Measurements from ENCODE around the gene CFAP92.

CFAP92 gene, protein sequence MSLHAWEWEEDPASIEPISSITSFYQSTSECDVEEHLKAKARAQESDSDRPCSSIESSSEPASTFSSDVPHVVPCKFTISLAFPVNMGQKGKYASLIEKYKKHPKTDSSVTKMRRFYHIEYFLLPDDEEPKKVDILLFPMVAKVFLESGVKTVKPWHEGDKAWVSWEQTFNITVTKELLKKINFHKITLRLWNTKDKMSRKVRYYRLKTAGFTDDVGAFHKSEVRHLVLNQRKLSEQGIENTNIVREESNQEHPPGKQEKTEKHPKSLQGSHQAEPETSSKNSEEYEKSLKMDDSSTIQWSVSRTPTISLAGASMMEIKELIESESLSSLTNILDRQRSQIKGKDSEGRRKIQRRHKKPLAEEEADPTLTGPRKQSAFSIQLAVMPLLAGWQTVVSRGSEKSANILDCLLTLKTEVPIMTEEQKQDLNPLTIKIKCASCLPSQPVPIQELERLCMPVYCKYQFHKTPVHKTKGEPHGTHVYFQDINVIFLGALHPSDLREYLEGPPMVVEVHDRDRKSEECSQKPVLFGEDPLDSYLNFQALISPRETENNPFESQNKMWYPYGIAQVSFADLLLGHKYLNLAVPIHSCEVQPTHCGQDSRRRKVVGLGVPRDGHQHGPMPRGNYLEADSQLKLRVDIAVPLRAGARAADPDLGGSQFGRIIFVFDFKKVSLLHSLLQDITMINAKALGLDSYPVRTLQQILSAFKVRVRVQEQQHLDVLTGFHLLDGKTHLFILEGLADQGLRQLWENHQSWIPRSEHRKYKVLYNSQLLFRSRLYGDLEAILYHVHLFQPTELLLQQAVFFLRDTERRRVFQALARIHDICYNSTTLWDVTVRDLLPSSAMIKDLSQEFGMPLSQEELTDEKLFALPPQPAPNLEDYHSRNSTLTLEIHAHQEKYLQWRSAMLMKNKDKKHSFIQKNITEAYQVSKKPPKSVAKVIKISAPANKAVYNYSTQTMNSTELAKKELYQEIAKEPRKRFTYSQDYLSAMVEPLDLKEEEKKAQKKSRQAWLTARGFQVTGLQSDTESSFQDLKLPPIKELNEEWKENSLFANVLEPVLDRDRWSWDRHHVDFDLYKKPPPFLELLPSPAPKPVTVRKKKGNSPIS

DNA sequence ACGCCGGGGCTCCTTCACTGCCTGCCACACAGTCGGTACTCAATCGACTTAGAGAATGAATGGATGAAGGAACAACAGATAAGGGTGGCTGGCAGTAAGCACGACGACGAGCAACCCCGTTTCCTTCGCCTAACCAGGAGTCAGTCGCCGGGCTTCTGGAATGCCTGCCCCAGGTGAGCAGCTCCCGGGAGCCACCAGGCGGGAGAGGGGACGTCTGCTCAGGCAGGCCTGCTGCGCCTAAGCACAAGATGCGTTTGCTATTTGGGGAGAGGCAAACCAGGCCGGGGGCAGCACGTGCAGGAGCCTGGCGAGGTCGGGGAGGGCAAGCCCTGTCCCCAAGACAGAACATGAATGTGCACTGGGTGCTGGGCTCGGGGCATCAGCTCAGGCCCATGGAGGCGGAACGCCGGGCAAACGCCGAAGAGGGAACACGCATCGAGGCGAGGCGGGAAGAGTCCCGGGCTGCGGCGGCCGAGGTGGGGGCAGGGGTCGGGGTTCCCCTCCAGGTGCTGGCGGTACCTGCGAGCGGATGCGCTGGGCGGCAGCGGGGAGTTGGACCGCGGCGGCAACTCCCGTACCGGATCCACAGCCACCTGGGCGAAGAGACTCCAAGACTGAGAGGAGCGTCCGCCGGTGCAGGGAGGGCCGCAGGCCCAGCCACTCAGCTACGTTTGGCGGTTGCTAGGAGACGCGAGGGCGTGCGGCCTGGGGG, at the start of gene CFAP92:
CFAP92 (minus strand) TSS at position 616 of the 712 bp plus-strand sequence. CDS start 772 bp downstream, outside the sequence.
- DNase-seq (ENCODE audit: low read depth) = peak; percentile 84

DNA sequence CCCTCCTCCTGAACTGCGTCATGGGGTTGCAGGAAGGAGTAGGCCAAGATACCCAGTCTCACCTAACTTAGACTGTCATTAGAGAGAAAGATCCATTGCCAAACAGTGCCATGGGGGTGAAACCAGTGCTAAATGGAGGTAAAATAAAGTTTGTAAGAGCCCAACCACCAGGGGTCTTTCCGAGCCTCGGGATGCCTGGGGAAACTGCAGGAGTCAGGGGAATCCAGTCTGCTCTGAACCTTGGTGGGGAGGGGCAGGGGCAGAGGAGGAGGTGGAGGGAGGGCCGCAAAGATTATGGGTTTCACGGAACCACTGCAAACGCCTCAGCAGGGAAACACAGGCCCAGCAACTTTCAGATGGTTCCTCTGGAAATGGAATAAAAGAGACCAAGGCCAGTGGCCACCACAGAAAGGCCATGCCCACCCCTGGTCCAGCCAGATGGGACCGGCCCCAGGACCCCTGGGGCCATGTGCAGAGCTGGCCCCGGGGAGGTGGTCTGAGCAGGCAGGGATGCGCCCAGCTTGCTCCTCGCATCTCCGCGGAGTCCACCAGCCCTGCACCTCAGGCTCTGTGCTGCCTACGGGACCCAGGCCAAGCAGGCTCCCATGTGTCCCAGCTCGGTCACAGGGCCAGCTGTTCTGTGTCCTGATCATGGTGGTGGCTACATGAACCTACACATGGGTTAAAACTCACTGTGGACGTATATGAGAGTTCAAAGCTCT, 46.9 kb upstream of the CFAP92 start:
- no peak for DNase-seq (ENCODE audit: low read depth)

DNA sequence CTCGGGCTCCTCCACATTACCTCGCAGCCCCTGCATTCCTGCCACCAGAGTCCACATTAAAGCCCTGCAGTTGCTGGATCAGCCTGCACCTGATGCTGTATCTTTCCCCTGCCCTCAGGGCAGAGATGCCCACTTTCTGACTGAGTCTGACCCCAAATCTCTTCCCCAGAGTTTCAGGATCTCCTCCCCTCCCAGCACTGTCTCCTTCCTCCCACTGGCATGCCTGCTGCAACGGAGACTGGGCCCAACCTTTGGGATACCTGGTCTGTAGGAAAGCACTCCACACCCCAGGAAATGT, 46.1 kb upstream of the CFAP92 start:
- DNase-seq (ENCODE audit: low read depth) = no peak

DNA sequence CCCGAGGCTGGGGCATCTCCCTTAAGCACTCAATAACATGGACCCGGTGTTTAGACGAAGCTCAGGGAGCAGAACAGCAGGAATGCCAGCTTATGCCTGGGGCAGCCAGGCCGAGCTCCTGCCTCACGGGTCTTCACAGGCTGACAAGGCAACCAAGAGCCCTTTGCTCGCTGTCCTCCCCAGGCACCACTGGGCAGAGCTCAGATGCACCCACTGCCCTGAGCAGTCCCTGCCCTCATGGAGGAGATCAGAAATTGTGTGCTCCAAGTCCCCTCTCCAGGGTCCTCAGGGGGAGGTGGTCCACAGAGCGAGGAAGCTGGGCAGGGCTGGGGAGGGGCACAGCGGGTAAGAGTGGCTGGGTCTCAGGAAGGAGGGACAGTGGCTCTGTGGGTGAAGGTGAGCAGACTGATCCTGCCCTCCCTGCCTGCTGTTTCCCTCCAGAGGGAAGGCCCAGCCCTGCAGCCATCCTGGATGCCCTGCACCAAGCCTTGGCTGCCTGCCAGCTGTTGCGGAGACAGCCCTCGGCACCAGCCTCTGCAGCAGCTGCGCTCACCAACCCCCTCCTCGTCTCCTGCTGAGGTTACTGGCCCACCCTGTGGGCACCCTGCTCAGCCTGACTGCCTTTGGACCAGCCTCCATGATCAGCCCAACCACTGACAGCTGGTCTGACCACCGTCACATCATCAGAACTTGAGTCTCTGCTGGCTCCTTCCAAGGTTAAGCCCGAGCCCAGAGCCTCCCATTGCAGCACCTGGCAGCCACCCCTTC, 45.6 kb upstream of the CFAP92 start:
- DNase-seq (ENCODE audit: low read depth) = no peak

DNA sequence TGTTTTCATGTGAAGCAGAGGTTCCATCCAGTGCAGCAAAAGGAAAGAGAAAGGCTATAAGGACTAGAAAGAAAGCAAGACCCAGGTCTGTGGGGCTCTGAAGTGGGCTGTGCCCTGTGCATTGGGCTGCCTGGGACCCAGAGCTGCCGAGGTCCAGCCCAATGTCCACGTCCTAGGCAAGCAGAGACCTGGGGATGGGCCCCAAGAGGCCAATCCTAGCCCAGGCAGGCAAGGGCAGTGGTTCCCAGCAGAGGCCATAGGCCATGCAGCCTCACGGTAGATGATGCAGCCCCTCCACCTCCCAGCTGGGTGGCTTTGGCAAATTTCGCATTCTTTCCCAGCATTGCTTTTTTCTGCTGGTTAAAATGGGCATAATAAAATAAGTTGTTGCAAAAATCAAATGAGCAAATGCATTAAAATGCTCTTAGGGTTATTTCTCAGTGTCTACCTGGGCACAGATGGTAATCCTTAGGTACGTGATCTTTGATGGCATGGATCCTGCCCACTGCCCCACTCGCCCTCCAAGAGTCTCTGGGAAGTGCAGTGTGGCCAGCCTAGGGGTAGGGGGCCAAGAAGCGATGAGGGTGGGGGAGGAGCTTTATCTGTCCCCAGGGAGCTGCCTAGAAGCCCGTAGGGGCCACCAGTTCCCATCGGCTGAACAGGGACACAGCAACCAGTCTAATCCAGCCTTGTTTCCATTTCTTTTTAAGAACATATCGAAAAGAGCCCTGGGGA, 44.4 kb upstream of the CFAP92 start:
- DNase-seq (ENCODE audit: low read depth) = no peak

DNA sequence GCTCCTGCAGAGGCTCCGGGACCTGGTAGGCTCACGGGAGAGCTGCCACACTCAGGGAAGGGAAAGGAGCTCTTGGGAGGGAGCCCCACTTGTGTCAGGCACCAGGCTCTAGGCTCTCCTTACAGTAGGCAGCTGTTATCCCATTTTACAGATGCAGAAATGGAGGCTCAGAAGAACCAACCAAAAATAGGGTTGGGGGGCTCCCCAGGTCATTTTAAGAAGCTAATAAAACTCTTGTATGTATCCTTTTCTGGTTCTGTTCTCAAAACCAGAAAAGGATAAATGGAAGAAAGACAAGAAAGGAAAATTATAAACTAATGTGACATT, 43.2 kb upstream of the CFAP92 start:
- no peak for DNase-seq (ENCODE audit: low read depth)

DNA sequence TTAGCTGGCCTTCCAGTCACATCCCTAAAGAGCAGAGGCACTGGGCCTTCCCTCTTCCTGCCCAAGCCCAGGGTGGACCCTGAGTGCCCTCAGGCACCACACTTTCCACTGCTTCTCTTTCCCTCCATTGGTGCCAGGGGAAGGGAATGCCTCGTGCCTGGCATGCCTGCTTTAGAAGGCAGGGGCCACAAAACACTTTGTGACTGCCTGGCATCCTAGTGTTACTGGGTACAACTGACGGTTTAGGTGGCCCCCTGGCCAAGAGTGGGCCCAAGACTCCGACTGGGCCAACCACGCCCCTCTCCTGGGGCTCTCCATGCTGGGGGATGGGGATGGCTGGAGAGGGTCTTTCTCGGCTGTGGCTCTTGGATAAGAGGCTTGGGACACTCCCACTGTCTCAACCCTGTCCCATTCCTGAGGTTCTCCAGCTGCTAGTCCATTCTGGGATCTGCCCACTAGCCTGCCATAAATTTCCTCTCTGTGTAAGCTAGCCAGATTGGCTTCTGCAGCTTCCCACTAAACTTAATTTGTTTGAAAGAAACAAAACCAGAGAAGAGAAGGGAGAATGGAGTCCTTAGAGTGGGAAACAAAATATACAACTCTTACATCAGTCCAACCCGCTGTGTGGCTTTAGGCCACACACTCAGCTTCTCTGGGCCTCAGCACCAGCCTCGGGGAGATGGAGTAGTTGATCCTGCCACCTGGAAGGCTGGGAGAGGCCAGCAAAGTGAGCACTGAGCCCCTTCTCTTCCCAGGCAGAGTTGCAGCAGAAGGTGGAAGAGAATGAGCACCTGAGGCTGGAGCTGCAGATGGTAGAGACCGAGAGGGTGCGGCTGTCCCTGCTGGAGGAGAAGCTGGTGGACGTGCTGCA, 42.6 kb upstream of the CFAP92 start:
- no peak for DNase-seq (ENCODE audit: low read depth)

DNA sequence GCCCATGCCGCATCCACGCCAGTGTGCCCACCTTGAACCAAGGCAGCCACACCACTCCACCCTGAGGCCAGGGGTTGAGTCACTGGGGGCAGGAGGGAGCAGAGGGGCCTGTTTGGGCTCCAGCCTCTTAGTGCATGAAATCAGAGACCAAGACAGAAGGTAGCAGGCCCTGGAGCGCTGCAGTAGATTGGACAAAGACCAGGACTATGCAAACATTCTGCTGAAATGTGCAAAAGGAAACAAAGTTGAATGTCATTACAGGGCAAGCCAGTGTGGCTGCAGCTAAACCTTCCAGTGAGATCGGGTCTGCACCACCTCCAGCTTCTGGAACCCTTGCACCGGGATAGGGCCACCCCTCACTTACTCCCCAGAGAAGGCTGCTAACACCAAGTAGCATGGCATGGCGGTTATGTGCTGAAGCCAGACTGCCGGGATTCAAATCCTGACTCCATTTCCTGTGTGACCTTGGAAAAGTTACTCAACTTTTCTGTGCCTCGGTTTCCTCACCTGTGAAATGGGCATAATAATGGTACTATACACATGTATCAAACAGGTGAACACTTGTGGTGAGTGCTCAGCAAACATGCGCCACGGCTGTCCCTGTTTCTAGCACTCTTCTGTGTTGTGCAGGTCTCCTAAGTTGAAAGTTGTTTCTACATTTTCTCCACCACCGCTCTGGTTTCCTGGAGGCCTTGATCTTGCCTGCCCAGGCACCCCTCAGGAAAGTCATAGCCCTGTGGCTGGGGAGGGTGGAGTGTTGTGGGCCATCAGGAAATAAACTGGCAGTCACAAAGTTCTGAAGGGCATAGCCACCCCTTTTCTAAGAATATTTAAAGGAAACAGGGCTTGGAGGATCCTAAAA, 41.7 kb upstream of the CFAP92 start:
- no peak for DNase-seq (ENCODE audit: low read depth)

DNA sequence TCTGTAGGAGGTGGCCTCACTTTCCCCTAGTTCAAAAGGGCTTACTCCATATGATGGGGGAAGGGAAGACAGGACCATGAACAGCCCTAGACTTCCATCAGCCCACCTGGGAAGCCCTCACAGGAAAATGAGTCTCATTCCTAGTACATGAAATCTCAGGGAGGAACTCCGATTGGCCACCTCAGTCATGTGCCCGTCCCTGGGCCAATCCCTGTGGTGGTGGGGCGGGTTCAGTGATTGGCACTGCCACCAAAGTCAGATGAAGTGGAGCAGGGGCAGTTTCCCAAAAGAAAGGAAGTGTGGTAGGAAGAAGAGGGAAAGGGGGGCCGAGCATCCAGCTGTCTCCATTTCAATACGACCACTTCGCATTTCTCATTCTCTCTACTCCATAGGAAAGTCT, 40.8 kb upstream of the CFAP92 start:
- no peak for DNase-seq (ENCODE audit: low read depth)

DNA sequence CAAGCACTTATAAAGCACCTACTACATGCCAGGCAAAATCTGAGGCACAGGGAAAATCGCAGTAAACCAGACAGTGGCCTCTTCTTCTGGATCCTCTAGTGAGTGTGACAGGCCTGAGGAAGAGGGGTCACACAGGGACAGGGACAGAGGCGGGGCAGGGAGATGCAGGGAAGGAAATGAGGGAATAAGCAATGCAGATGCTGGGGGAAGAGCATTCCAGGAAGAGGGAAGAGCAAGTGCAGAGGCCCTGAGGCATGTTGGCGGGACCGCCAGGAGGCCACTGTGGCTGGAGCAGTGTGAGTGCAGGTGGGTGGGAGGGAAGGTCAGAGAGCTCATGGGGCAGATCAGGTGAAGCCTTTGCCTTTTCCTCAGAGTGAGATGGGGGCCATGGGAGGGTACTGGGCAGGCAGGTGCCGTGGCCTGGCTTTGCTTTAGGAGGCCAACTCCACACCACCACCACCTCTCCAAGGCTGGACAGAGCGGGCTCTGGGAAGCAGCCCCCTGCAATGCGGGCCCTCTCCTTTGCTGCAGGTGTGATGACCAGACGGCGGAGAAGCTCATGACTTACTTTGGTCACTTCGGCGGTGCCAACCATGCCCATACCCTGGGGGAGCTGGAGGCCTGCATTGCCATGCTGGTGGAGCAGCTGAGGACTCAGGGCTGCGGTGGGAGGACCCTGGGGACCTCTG, 39.9 kb upstream of the CFAP92 start:
- no peak for DNase-seq (ENCODE audit: low read depth)

DNA sequence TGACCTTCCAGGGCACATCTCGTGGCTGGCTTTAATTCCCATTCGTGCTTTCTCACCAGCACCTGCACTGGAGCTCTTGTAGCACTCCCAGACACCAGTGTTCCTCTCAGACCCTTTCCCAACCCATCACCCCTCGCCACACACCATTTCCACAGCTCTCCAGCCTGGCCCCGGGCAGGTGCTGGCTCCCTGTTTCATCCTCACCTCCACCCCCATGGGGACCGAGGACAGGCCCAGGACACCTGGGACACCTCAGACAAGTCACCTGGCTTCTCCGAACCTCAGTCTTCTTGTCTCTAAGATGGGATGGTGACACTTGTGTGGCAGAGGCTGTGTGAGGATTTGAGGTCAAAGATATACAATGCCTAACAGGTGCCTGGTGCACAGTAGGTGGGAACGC, 39.3 kb upstream of the CFAP92 start:
- DNase-seq (ENCODE audit: low read depth) = no peak

DNA sequence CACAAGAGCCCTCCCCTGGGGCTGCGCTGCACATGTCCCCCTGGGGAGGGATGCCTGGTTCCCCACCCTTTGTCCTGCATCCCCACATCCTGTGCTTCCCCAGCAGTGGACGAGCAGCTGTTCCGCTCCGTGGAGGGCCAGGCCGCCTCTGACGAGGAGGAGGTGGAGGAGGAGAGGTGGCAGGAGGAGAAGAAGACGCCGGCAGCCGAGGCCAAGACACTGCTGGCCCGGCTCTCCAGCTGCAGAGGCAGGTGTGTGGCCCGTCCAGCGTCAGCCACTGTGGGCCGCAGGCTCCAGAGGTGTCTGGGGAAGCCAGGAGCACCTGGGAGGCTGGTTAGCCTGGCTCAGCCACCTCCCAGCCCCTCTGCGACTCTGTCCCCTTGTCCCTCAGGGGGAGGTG, 38.8 kb upstream of the CFAP92 start:
- DNase-seq (ENCODE audit: low read depth) = no peak

DNA sequence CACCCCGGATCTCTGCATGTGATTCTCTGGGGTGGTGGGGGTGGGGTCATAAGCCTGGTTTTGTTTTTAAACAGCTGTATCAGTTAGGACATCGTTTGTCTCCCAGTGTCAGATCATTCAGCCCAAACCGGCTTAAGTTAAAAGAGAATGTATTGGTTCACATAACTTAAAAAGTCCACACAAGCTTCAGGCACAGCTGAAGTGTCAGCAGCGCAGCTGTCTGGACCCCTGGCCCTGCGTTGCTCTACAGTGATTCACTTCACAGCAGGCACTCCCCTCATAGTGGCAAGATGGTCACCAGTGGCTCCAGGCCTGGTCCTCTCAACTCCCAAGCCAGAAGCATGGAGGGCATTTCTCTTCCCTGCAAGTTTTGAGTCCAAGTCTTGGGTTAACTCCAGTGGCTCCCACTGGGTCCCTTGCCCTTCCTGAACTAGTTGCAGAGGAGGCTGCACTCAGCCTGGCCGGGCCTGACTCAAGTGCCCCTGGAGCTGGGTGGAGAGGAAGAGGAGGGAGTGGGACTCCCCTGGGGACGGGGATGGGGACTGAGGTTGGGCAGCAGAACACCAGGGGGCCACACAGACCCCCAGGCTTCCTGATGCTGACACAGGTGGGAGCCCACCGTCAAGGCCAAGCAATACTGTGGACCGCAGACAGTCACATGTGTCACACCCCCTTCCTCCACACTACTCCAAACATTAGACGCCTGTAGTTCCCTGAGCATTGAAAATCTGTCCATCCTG, 37.8 kb upstream of the CFAP92 start:
- no peak for DNase-seq (ENCODE audit: low read depth)

DNA sequence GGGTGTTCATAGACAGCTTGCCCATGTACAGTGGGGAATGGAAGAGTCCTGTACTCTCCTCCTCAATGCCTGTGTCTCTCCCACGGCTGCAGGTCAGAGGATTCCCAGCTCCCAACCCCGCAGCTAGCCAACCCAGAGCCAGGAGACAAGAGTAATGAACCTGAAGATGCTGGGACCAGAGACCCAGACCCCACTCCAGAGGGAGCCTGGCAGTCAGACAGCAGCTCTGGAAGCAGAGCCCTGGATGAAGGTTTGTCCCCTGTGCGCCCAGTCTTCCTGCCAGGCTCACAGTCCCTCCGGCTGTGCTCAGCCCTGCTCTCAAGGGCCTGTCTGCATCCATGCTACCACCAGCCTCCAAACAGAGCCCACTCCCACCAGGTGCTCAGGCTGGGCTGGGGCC, 36.7 kb upstream of the CFAP92 start:
- DNase-seq (ENCODE audit: low read depth) = no peak

DNA sequence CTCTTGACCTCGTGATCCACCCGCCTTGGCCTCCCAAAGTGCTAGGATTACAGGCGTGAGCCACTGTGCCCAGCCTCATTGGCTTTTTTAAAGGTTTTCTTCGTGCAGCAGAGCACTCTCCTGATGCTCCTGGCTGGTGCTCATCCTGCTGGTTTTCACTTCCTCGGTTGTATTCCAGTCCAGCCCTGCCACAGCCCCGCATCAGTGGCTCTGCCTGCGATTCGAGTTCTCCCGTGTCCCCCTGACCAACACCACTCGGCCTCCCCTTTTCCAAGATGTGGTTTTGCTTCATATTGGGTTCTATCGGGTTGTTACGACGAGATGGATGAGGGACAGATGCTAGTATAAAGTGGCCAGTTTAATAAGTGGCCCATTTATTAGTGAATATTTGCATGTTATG, 35.0 kb upstream of the CFAP92 start:
- no peak for DNase-seq (ENCODE audit: low read depth)

DNA sequence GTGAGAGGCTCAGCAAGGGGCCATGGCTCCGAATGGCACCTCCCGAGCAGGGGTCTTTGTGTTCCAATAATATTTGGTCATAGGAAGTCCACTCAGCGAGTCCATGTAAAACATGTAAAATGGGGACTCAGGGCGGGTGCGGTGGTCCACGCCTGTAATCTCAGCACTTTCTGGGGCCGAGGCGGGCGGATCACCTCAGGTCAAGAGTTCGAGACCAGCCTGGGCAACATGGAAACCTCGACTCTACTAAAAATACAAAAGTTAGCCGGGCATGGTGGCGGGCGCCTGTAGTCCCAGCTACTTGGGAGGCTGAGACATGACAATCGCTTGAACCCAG, 33.6 kb upstream of the CFAP92 start:
- no peak for DNase-seq (ENCODE audit: low read depth)

All from stimulated activated CD8-positive, alpha-beta memory T cell treated with anti-CD3 and anti-CD28 coated beads, Interleukin-15, amount 100 ng/mL, for 1 hour (primary cell).